HepG2 (cell line): ENCODE results near the gene PDE3B. TPM values are rescaled to one million over a fixed set of nuclear protein-coding genes. Genes with fewer than 3 reads are reported as not detected.

ENCODE experiments used
- CENPX ChIP-seq: sonication (generic); formaldehyde crosslinking; IDR thresholded peaks from 2 replicates; pipeline ENCODE4 v1.9.0; 2021; ENCODE audit warnings: mild to moderate bottlenecking, missing genetic modification reagents, moderate library complexity
- FIP1L1 ChIP-seq: fragments of 200-400 bp; formaldehyde crosslinking; IDR thresholded peaks from 2 replicates; pipeline ENCODE4 v1.6.1; 2018; ENCODE audit warnings: low read depth, mild to moderate bottlenecking, low read length, moderate library complexity, borderline replicate concordance; ENCODE audit not compliant: insufficient read depth
- FOXA1 ChIP-seq, 2 experiments: fragments of 450-650 bp in 1 of 2; sonication (generic) in 1 of 2; formaldehyde crosslinking in 1 of 2; IDR thresholded peaks; 2 replicates each; pipeline versions ENCODE4 v1.4.0 to v1.6.1; 2016 to 2020; ENCODE audit warnings: missing genetic modification reagents in 1 of 2
- GLMP ChIP-seq: sonication (generic); formaldehyde crosslinking; IDR thresholded peaks from 2 replicates; pipeline ENCODE4 v1.9.0; 2021; ENCODE audit warnings: missing genetic modification reagents, mild to moderate bottlenecking, borderline replicate concordance
- HNRNPL ChIP-seq: fragments of 200-400 bp; formaldehyde crosslinking; IDR thresholded peaks from 2 replicates; pipeline ENCODE4 v1.6.1; 2017; ENCODE audit warnings: mild to moderate bottlenecking, low read depth, low read length
- RAD21 ChIP-seq: fragments of 450-650 bp; formaldehyde crosslinking; IDR thresholded peaks from 2 replicates; pipeline ENCODE4 v1.5.0; 2020; ENCODE audit warnings: mild to moderate bottlenecking
- RARA ChIP-seq: IDR thresholded peaks from 2 replicates; pipeline ENCODE4 v1.6.1; 2016; ENCODE audit warnings: missing genetic modification reagents, missing compliant biosample characterization
- SRF ChIP-seq: IDR thresholded peaks from 2 replicates; pipeline ENCODE4 v1.6.1; 2011; ENCODE audit warnings: mild to moderate bottlenecking, low read depth, low read length, moderate library complexity
- TCF12 ChIP-seq, 2 experiments: fragments of 450-650 bp in 1 of 2; sonication (generic) in 1 of 2; formaldehyde crosslinking in 1 of 2; IDR thresholded peaks; 2 replicates each; pipeline versions ENCODE4 v1.6.1 to v1.8.0; 2017 to 2022; ENCODE audit warnings: antibody characterized with exemption in 1 of 2, mild to moderate bottlenecking in 1 of 2, missing genetic modification reagents in 1 of 2, moderate library complexity in 1 of 2
- THYN1 ChIP-seq: sonication (generic); formaldehyde crosslinking; IDR thresholded peaks from 2 replicates; pipeline ENCODE4 v1.8.1; 2023; ENCODE audit warnings: low read depth, mild to moderate bottlenecking, moderate library complexity, missing genetic modification reagents, borderline replicate concordance
- U2AF2 ChIP-seq: fragments of 200-400 bp; formaldehyde crosslinking; IDR thresholded peaks from 2 replicates; pipeline ENCODE4 v1.6.1; 2017; ENCODE audit warnings: low read depth, mild to moderate bottlenecking, low read length
- YY1 ChIP-seq: IDR thresholded peaks from 2 replicates; pipeline ENCODE4 v1.6.1; 2011; ENCODE audit warnings: low read length, low read depth, moderate library complexity, mild to moderate bottlenecking; ENCODE audit not compliant: insufficient read depth, insufficient replicate concordance
- ZBTB33 ChIP-seq: sonication (generic); formaldehyde crosslinking; IDR thresholded peaks from 2 replicates; pipeline ENCODE4 v1.4.0; 2020; ENCODE audit warnings: missing genetic modification reagents
- ZNF225 ChIP-seq: sonication (generic); formaldehyde crosslinking; IDR thresholded peaks from 2 replicates; pipeline ENCODE4 v1.4.0; 2020; ENCODE audit warnings: mild to moderate bottlenecking, missing genetic modification reagents
- ZNF367 ChIP-seq: sonication (generic); formaldehyde crosslinking; IDR thresholded peaks from 2 replicates; pipeline ENCODE4 v1.4.0; 2020; ENCODE audit warnings: missing genetic modification reagents, borderline replicate concordance
- ZNF576 ChIP-seq: sonication (generic); formaldehyde crosslinking; IDR thresholded peaks from 2 replicates; pipeline ENCODE4 v1.4.0; 2020; ENCODE audit warnings: mild to moderate bottlenecking, missing genetic modification reagents
- ZNF816 ChIP-seq: sonication (generic); formaldehyde crosslinking; IDR thresholded peaks from 2 replicates; pipeline ENCODE4 v1.8.0; 2022; ENCODE audit warnings: missing genetic modification reagents, mild to moderate bottlenecking, borderline replicate concordance
- ZNF878 ChIP-seq: sonication (generic); formaldehyde crosslinking; IDR thresholded peaks from 2 replicates; pipeline ENCODE4 v1.8.1; 2023; ENCODE audit warnings: mild to moderate bottlenecking, missing genetic modification reagents, moderate library complexity
- polyA plus RNA-seq, 8 experiments: library from polyadenylated mRNA; depleted of rRNA in 3 of 8; stranded (reverse) in 7 of 8; unstranded in 1 of 8; fragments of >200 nt; fragmentation: Illumina TruSeq in 4 of 8; extraction: Trizol in 4 of 8; gene quantifications; 2 replicates each; pipeline versions ENCODE4 v1.2.1 to v1.2.3, GENCODE V29; 2011 to 2016; ENCODE audit warnings: low read depth in 4 of 8, missing spikeins in 1 of 8, mixed read lengths in 1 of 8; ENCODE audit not compliant: insufficient read depth in 1 of 8
- total RNA-seq, 5 experiments: library from RNA; depleted of rRNA; stranded (reverse); fragments of >200 nt; fragmentation: Illumina TruSeq; extraction: Trizol; gene quantifications; 2 replicates each; pipeline ENCODE4 v1.2.3, GENCODE V29; 2016; ENCODE audit warnings: low read depth in 1 of 5
- TF ChIP-seq, protein P1 (sequence below): sonication (generic); formaldehyde crosslinking; IDR thresholded peaks from 2 replicates; pipeline ENCODE4 v1.4.0; 2020; ENCODE audit warnings: missing genetic modification reagents
- TF ChIP-seq, protein P2 (sequence below): sonication (generic); formaldehyde crosslinking; IDR thresholded peaks from 2 replicates; pipeline ENCODE4 v1.5.0; 2020; ENCODE audit warnings: mild to moderate bottlenecking, missing genetic modification reagents
- TF ChIP-seq, protein P3 (sequence below): sonication (generic); formaldehyde crosslinking; IDR thresholded peaks from 2 replicates; pipeline ENCODE4 v1.8.1; 2022; ENCODE audit warnings: low read depth, mild to moderate bottlenecking, missing genetic modification reagents

The PDE3B gene
- total and polyA plus RNA-seq, 2 of the 13 experiments (the other 11 are each of a cell fraction or from before 2014, with no cell fraction given): 14.1 to 26.5 TPM

GRCh38 chr11:14861680-14862079 is 218.1 kb downstream of the PDE3B start (continued):
- no peak for TF ChIP-seq TCF12 (IDR thresholded peaks at IDR 0.05)
- no peak for TF ChIP-seq TCF12 (CRISPR knock-in tag; IDR thresholded peaks at IDR 0.05)
- TF ChIP-seq CENPX: no peak
- TF ChIP-seq, protein P1, sequence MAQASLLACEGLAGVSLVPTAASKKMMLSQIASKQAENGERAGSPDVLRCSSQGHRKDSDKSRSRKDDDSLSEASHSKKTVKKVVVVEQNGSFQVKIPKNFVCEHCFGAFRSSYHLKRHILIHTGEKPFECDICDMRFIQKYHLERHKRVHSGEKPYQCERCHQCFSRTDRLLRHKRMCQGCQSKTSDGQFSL (CRISPR knock-in tag): no peak
- no peak for TF ChIP-seq SRF
- no peak for TF ChIP-seq HNRNPL
- no peak for TF ChIP-seq ZNF816 (CRISPR knock-in tag)
- no peak for TF ChIP-seq ZNF878 (CRISPR knock-in tag)
- TF ChIP-seq GLMP (CRISPR knock-in tag): no peak
- TF ChIP-seq, protein P2, sequence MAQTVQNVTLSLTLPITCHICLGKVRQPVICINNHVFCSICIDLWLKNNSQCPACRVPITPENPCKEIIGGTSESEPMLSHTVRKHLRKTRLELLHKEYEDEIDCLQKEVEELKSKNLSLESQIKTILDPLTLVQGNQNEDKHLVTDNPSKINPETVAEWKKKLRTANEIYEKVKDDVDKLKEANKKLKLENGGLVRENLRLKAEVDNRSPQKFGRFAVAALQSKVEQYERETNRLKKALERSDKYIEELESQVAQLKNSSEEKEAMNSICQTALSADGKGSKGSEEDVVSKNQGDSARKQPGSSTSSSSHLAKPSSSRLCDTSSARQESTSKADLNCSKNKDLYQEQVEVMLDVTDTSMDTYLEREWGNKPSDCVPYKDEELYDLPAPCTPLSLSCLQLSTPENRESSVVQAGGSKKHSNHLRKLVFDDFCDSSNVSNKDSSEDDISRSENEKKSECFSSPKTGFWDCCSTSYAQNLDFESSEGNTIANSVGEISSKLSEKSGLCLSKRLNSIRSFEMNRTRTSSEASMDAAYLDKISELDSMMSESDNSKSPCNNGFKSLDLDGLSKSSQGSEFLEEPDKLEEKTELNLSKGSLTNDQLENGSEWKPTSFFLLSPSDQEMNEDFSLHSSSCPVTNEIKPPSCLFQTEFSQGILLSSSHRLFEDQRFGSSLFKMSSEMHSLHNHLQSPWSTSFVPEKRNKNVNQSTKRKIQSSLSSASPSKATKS: no peak
- TF ChIP-seq FIP1L1: no peak
- TF ChIP-seq YY1: no peak
- peak; percentile 89 for TF ChIP-seq ZBTB33
- TF ChIP-seq, protein P3, sequence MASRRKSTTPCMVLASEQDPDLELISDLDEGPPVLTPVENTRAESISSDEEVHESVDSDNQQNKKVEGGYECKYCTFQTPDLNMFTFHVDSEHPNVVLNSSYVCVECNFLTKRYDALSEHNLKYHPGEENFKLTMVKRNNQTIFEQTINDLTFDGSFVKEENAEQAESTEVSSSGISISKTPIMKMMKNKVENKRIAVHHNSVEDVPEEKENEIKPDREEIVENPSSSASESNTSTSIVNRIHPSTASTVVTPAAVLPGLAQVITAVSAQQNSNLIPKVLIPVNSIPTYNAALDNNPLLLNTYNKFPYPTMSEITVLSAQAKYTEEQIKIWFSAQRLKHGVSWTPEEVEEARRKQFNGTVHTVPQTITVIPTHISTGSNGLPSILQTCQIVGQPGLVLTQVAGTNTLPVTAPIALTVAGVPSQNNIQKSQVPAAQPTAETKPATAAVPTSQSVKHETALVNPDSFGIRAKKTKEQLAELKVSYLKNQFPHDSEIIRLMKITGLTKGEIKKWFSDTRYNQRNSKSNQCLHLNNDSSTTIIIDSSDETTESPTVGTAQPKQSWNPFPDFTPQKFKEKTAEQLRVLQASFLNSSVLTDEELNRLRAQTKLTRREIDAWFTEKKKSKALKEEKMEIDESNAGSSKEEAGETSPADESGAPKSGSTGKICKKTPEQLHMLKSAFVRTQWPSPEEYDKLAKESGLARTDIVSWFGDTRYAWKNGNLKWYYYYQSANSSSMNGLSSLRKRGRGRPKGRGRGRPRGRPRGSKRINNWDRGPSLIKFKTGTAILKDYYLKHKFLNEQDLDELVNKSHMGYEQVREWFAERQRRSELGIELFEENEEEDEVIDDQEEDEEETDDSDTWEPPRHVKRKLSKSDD (CRISPR knock-in tag): no peak
- TF ChIP-seq U2AF2: no peak
- no peak for TF ChIP-seq FOXA1 (IDR thresholded peaks at IDR 0.05)
- TF ChIP-seq FOXA1 (CRISPR knock-in tag; IDR thresholded peaks at IDR 0.05): peak; percentile 23; the same call in 1 of the 2 replicates
- TF ChIP-seq RARA: peak; percentile 72
- no peak for TF ChIP-seq RAD21 (CRISPR knock-in tag)
- TF ChIP-seq THYN1 (CRISPR knock-in tag): no peak
- no peak for TF ChIP-seq ZNF225
- no peak for TF ChIP-seq ZNF576 (CRISPR knock-in tag)
- no peak for TF ChIP-seq ZNF367
